Ovary (tissue), 3 donors: ENCODE data around the gene EEFSEC.

Experiments
- EP300 ChIP-seq: sonication (generic); formaldehyde crosslinking; IDR thresholded peaks from one replicate; pipeline ENCODE4 v1.6.1; 2017; ENCODE audit warnings: antibody characterized with exemption
- POLR2A ChIP-seq: fragments of 450-650 bp; IDR thresholded peaks from one replicate; pipeline ENCODE4 v1.6.1; 2017; ENCODE audit warnings: antibody characterized with exemption, mild to moderate bottlenecking, moderate library complexity
- TF ChIP-seq, protein P1 (sequence below), 3 donors: fragments of 450-650 bp in 2 of 3; fragments of 200-600 bp in 1 of 3; IDR thresholded peaks; one replicate each; pipeline versions ENCODE4 v1.5.1 to v1.8.0; 2016 to 2022; ENCODE audit warnings: antibody characterized with exemption in 3 of 3, mild to moderate bottlenecking in 1 of 3
- donor health status: DM: no; HTN: no; CAD: no.

DNA sequence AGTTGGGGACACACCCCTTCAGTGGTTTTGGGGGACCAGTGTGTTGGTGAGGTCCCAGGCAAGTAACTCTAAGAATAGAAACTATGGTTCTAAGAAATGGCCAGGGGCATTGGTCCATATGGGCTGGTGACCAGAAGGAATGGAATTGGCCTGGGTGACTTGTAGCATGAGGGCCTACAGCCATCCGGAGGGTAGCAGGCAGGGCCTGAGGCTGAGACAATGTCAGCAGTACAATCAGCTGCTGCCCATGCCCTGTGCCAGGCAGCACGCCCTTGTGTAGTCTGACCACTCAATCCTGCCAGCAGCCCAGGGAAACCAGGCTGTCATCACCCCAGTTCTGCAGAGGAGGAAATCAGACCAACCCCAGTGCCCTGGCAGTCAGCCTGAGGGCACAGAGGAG lies 212.9 kb downstream of the EEFSEC start:
- TF ChIP-seq, protein P1, sequence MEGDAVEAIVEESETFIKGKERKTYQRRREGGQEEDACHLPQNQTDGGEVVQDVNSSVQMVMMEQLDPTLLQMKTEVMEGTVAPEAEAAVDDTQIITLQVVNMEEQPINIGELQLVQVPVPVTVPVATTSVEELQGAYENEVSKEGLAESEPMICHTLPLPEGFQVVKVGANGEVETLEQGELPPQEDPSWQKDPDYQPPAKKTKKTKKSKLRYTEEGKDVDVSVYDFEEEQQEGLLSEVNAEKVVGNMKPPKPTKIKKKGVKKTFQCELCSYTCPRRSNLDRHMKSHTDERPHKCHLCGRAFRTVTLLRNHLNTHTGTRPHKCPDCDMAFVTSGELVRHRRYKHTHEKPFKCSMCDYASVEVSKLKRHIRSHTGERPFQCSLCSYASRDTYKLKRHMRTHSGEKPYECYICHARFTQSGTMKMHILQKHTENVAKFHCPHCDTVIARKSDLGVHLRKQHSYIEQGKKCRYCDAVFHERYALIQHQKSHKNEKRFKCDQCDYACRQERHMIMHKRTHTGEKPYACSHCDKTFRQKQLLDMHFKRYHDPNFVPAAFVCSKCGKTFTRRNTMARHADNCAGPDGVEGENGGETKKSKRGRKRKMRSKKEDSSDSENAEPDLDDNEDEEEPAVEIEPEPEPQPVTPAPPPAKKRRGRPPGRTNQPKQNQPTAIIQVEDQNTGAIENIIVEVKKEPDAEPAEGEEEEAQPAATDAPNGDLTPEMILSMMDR (IDR thresholded peaks at IDR 0.05): no peak
- TF ChIP-seq POLR2A: no peak
- no peak for TF ChIP-seq EP300
